Activated B cell treated with CpG ODN at 0.5 μM for 24 hours (primary cell): ENCODE measurements around the gene WWOX. TPM values are rescaled to one million over a fixed set of nuclear protein-coding genes. Genes with fewer than 3 reads are reported as not detected.

Experiments
- ATAC-seq: fragments of 200-7000 bp; cut with Tn5 transposase; one replicate; pipeline ENCODE4 v1.10.0; 2021; ENCODE audit warnings: low read depth, mild to moderate bottlenecking, moderate library complexity
- CTCF ChIA-PET: fragments of 350-600 bp; sonication (Branson Sonifier 250); formaldehyde crosslinking; loops from one replicate; lab custom pipeline; 2021; ENCODE audit warnings: antibody characterized with exemption; lab: Charles Lee
- POLR2A ChIA-PET: fragments of 350-600 bp; sonication (Branson Sonifier 250); formaldehyde crosslinking; loops from one replicate; lab custom pipeline; 2021; ENCODE audit warnings: antibody characterized with exemption; lab: Charles Lee
- DNase-seq: peaks from one replicate; pipeline ENCODE4 v3.0.0; 2022
- H3K27ac Mint-ChIP-seq: one replicate; pipeline ENCODE4 v1.8.0; 2020; ENCODE audit warnings: mixed read lengths
- H3K27me3 Mint-ChIP-seq: one replicate; pipeline ENCODE4 v1.8.0; 2021; ENCODE audit warnings: mixed read lengths
- H3K36me3 Mint-ChIP-seq: one replicate; pipeline ENCODE4 v1.8.0; 2021; ENCODE audit warnings: low read depth, mixed read lengths
- H3K4me1 Mint-ChIP-seq: one replicate; pipeline ENCODE4 v1.8.0; 2021; ENCODE audit warnings: mixed read lengths
- H3K4me3 Mint-ChIP-seq: one replicate; pipeline ENCODE4 v1.8.0; 2020; ENCODE audit warnings: mild to moderate bottlenecking, mixed read lengths
- H3K9me3 Mint-ChIP-seq: one replicate; pipeline ENCODE4 v1.8.0; 2020; ENCODE audit warnings: mixed read lengths
- intact Hi-C: fragments of 100-400 bp; cut with micrococcal nuclease; formaldehyde crosslinking; loops from one replicate; pipeline ENCODE4 v1.15.1; 2024
- total RNA-seq: library from RNA; stranded (reverse); gene quantifications from 2 replicates; pipeline ENCODE4 v1.2.3, GENCODE V29; 2022
- TF ChIP-seq, protein P1 (sequence below): fragments of 200-600 bp; IDR thresholded peaks from one replicate; pipeline ENCODE4 v1.8.0; 2022; ENCODE audit warnings: antibody characterized with exemption, mild to moderate bottlenecking

The WWOX gene
- total RNA-seq, 1 donor from 2014 or later: 22.6 TPM

DNA sequence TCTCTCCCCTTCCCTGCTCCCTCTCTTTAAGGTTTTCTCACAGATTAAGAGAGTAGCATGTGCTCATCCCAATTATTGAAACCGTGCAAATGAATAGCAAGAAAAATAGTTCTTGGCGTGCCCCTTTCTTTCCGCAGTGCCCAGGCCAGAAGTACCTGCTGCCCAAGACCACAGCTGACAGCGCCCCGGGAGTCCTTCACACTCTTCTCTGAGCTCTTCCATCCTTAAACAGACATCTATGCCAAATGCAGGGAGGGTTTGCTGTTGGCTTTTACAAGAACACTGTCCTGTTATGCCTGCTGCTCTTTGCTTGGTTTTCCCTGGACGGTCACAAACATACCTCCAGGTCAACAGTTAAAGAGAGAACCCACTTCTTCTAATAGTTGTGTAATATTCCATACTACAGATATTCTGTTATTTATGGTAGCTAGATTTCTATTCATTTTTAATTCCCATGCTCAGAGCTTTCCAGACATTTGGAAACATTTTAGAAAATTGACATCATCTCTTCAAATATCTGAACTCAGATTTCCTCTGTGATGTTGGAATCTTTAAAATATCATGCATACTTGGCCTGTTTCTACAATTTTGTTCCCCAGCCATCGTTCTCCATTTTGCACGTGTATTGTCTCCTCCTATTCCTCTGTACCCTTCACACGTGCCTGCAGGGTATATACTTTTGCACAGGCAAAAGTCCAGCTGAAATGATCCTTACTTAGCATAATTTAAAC, 416.7 kb downstream of the WWOX start:
- intact Hi-C loops: no loop called here
- POLR2A ChIA-PET: no interaction called here
- Mint-ChIP-seq H3K9me3 (no peaks in the 10 kb centered on the region), H3K4me1 (no peaks in the 10 kb centered on the region), H3K27ac (no peak overlapping the region), H3K4me3 (no peak overlapping the region), H3K36me3 (no peaks in the 10 kb centered on the region), H3K27me3 (no peaks in the 10 kb centered on the region)
- CTCF ChIA-PET: no interaction called here
- DNase-seq (no peak), ATAC-seq (no peak)
- TF ChIP-seq, protein P1, sequence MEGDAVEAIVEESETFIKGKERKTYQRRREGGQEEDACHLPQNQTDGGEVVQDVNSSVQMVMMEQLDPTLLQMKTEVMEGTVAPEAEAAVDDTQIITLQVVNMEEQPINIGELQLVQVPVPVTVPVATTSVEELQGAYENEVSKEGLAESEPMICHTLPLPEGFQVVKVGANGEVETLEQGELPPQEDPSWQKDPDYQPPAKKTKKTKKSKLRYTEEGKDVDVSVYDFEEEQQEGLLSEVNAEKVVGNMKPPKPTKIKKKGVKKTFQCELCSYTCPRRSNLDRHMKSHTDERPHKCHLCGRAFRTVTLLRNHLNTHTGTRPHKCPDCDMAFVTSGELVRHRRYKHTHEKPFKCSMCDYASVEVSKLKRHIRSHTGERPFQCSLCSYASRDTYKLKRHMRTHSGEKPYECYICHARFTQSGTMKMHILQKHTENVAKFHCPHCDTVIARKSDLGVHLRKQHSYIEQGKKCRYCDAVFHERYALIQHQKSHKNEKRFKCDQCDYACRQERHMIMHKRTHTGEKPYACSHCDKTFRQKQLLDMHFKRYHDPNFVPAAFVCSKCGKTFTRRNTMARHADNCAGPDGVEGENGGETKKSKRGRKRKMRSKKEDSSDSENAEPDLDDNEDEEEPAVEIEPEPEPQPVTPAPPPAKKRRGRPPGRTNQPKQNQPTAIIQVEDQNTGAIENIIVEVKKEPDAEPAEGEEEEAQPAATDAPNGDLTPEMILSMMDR: no peak

DNA sequence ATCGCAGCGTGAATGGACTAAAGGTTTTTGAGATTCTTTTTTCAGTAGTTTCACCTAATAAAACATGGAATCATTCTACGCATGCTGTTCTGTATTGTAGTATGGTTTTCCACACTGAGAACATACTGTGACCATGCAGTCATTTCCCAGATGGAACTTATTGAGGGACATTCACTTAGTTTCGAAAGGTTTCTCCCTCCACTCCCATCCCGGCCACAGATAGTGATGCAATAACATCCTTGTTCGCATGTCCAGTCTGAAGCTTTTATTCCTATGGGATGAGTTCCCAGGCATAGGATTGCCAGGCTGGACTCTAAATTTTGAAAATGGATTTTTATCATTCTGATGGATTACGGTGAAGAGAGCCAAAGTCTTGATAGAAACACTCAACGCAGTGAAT, 420.4 kb downstream of the WWOX start:
- Mint-ChIP-seq H3K27ac (no peak overlapping the region), H3K36me3 (no peaks in the 10 kb centered on the region), H3K9me3 (no peaks in the 10 kb centered on the region), H3K4me3 (no peak overlapping the region), H3K4me1 (peaks cover 11% of the 10 kb centered on the region), H3K27me3 (no peaks in the 10 kb centered on the region)
- intact Hi-C loops: no loop called here
- TF ChIP-seq, protein P1: no peak
- ChIA-PET POLR2A (no interaction called here), CTCF (no interaction called here)
- DNase-seq (no peak), ATAC-seq (no peak)

DNA sequence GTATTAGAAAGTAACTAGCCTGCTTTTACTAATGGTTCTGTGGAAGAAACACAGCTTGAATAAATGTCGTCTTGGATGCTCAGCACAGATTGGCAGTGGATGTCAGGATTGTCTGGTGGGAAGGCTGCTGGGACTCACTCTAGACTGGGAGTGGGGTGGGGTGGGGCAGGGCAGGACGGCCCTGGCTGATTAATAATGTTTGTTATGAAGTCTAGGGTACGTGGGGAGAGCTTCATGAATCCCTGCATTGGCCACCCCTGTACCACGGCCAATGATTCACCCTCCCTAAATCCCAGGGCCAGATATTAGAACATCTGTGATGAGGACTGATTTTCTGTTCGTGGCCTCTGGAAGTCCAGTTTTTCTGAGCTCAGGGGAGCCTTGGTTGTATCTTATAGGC, 421.0 kb downstream of the WWOX start:
- DNase-seq (no peak), ATAC-seq (no peak)
- H3K27me3 Mint-ChIP-seq: no peaks in the 10 kb centered on the region
- ChIA-PET CTCF (no interaction called here), POLR2A (no interaction called here)
- peaks cover 11% of the 10 kb centered on the region for H3K4me1 Mint-ChIP-seq
- intact Hi-C loops: no loop called here
- TF ChIP-seq, protein P1: no peak
- no peaks in the 10 kb centered on the region for H3K9me3 Mint-ChIP-seq
- no peaks in the 10 kb centered on the region for H3K36me3 Mint-ChIP-seq
- no peak overlapping the region for H3K27ac Mint-ChIP-seq
- H3K4me3 Mint-ChIP-seq: no peak overlapping the region

DNA sequence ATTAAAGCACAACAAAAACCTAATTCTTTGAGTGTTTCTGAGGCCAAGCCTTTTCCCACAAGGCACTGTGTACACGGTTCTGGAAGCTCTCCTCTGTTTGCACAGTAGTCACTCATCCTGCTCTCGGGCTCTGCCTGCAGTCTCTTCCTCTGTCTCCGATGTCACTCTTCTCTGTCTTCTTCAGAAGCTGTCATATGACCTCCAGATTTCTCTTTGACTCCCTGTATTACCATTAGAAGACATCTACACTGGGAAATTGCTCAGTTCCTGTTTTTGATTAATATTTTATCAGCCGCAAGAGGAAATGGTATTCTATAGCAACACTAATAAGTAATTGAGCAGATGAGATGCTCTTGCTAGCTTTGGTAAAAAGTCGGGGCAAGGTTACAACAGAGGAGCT, 422.9 kb downstream of the WWOX start:
- no peaks in the 10 kb centered on the region for H3K9me3 Mint-ChIP-seq
- ATAC-seq (no peak), DNase-seq (no peak)
- ChIA-PET POLR2A (no interaction called here), CTCF (no interaction called here)
- H3K4me1 Mint-ChIP-seq: peaks cover 11% of the 10 kb centered on the region
- intact Hi-C loops: no loop called here
- TF ChIP-seq, protein P1: no peak
- no peaks in the 10 kb centered on the region for H3K27me3 Mint-ChIP-seq
- no peaks in the 10 kb centered on the region for H3K36me3 Mint-ChIP-seq
- H3K27ac Mint-ChIP-seq: no peak overlapping the region
- H3K4me3 Mint-ChIP-seq: no peak overlapping the region

DNA sequence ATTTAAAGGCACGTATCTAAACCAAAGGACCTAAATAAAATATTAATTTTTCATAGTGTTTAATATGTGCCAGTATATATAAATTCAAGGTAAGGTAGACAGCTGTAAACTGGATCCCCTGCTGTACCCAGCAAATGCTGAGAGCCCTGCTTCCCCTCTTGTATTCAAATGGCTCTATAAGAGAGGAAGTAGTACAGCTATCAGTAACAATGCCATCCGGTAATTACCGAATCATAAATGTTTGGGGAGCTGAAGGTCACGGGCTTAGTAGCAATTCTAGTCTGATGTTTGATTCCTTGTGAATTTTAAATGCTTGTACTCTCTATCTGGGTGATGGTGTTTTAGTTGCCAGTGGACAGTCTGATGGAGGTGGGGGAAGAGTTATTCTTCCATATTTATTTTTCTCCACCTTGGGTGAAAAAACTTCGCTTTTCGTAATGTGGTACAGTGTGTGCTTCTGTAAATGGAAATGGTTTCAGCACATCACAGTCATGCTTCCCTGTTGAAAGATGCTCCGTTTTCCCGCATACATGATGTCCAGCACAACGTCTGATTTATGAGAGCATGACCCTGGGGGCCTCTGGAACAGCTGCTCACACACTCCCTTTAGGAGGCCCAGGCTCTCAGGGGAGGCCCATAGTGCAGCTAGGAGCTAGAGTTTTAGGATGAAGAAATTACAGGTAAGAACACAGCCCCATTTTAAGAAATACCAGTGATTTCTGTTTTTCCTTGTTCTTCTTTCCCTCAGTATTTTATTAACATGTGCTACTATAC, 423.9 kb downstream of the WWOX start:
- no peak for ATAC-seq

More for the DNA sequence above, 423.9 kb downstream of the WWOX start:
- POLR2A ChIA-PET: no interaction called here
- CTCF ChIA-PET: no interaction called here
- H3K4me3 Mint-ChIP-seq: no peak overlapping the region
- H3K9me3 Mint-ChIP-seq: no peaks in the 10 kb centered on the region
- no peaks in the 10 kb centered on the region for H3K36me3 Mint-ChIP-seq
- TF ChIP-seq, protein P1: no peak
- H3K27me3 Mint-ChIP-seq: no peaks in the 10 kb centered on the region
- no peak overlapping the region for H3K27ac Mint-ChIP-seq
- DNase-seq: no peak
- intact Hi-C loops: no loop called here
- peaks cover 11% of the 10 kb centered on the region for H3K4me1 Mint-ChIP-seq
